CD4-positive, alpha-beta T cell treated with Interleukin-15 for 4 hours (primary cell): ENCODE results near the gene STK32B.

Experiments used
- DNase-seq: peaks from one replicate; pipeline ENCODE4 v3.0.0-alpha.2; 2020; ENCODE audit warnings: low spot score

Gene STK32B

DNA sequence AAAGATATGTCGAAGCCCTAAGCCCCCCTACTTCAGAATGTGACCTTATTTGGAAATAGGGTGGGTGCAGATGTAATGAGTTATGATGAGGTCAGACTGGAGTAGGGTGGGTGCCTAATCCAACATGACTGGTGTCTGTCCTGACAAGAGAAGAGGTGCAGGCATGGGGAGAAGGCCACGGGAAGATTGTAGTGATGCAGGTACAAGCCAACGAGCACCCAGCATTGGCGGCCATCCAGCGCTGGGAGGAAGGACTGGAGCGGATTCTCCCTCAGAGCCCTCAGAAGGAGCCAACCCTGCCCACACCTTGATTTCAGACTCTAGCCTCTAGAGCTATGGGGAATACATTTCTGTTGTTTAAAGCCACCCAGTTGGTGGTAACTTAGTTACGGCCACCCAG is 419.9 kb downstream of the STK32B start:
- DNase-seq = no peak

DNA sequence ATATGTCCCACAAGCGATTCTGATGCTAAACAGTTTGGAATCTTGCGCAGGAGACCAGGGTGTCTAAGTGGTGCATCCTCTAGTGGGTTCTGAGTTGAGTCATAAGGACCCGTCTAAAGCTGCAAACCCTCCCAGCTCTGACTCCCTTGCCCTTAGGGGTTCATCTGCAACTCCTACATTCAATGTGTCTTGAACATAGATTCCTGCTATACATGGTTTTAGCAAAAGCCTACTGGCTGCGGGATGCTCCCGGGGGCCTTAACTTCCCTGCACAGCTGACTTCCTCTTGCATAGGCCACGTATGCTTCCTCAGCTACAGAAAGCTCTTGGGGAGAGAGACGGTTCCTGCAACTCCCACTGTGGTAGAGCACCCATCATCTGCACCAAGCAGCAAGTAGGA is 420.4 kb downstream of the STK32B start:
- DNase-seq = no peak

GRCh38 chr4:5472160-5472591 is 420.9 kb downstream of the STK32B start:
- DNase-seq = no peak

DNA sequence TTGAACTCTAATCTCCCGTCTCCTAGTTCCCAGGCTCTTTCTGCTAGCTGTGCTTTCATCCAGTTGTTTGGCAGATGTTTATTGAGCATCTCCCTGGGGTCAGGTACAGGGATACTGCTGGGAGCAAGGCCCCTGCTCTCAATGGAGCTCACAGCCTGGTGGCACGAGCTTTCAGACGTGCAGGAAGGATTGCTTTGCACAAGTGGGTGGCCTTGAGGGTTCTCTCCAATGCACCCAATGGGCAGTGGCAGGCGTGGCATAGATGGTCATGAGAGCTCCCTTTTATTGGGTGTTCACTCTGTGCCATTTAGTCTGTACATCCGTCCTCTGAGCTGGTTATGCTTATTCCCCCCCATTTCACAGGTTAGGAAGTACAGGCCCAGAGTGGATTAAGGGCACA is 421.8 kb downstream of the STK32B start:
- DNase-seq = no peak

DNA sequence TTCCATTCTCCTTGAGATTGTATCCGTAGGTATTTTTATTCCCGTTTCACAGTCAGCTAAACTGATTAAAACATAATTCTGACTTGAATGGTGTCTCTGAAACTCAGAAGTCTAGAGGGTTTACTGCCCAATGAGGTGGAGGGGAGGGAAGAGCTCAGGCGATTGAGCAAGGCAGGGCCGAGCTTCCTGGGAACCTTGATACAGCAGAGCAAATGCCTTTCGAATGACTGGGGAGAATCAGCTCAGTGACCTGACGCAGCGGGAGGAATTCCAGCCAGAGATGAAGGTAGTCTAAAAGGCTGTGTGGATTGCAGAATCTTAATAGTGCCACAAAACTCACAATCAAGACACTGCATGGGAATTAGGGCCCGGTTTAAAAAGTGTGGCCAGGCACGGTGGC is 423.5 kb downstream of the STK32B start:
- no peak for DNase-seq

- no peak for DNase-seq
Observed at GRCh38 chr4:5477613-5478012, 426.3 kb downstream of the STK32B start.

GRCh38 chr4:5478169-5478568 is 426.9 kb downstream of the STK32B start:
- DNase-seq = no peak

- DNase-seq = no peak
Observed at GRCh38 chr4:5478697-5479096, 427.4 kb downstream of the STK32B start.

DNA sequence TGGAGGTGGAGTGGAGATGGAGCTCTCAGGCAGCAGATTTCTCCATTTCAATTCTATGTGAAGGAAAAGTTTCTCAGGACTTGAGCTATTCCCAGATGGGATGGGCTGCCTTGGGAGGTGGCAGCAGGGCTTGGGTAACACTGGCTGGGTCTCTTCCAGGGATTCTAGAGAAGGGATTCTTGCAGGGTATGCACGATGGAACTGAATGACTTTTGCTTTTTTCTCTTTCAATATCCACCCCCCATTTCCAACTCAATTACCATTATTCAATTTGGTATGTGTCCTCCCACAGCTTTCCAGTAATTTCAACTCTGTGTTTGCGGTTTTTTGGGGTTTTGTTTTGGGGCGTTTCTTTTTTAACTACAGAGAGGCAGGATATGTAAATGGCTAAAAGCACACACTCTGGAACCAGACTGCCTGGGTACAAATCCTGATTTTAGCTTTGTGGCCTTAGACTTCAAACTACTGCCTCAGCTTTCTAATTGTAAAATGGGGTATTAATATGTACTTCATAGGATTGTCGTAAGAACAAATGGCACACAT is 428.3 kb downstream of the STK32B start:
- DNase-seq = no peak

DNA sequence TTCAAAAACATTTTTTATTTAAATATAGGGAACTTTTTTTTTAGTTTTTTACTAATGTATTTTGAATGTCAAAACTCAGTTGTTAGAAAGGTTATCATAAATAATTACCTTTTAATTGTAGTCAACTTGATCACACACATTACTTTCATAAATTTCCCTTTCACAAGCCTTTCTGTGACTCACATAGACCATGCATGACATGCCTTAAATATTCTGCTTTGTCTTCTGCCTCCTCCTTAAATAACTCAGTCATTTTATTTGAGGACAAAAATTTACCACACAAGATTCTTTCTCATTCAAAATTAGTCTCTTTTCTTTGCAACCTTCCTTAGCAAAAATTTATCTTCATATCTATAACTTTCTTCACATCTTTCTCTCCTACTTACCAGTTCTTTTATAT is 437.1 kb downstream of the STK32B start:
- DNase-seq = no peak

DNA sequence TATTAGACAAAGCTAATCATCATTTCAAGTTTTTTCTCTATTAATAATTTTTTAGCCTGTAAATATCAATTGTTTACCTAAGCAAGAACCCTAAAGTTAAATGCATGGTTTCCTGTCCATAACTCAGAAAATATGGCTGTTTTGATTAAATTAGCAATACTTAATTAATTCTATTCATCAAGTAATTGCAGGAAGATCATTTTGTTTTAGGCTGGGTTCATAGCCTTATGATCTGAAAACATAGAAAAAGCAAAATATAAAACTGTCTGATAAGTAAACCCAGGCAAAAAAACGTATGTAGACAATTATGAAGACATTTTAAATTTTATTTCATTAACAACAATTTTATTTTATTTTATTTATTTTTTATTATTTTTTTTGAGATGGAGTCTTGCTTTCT is 438.0 kb downstream of the STK32B start:
- DNase-seq = no peak

DNA sequence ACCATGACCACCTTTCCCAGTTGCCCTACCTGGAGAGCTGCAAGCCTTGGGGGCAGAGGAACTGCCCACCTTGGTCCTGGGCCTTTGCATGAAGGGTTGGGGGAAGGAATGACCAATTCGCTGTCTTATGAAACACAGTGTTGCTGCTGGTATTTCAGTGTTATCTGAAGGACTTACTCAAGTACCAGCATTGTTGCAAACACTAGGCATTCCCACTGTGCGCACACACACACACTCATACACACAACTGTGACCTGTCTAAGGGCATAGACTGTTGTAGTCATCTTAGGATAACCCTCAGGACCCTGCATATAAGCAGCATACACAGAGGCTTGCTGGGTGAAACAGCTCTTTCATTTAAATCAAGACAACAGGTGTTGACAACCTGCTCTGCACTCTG is 446.2 kb downstream of the STK32B start:
- DNase-seq = no peak

GRCh38 chr4:5500165-5500564 is 448.9 kb downstream of the STK32B start:
- no peak for DNase-seq

DNA sequence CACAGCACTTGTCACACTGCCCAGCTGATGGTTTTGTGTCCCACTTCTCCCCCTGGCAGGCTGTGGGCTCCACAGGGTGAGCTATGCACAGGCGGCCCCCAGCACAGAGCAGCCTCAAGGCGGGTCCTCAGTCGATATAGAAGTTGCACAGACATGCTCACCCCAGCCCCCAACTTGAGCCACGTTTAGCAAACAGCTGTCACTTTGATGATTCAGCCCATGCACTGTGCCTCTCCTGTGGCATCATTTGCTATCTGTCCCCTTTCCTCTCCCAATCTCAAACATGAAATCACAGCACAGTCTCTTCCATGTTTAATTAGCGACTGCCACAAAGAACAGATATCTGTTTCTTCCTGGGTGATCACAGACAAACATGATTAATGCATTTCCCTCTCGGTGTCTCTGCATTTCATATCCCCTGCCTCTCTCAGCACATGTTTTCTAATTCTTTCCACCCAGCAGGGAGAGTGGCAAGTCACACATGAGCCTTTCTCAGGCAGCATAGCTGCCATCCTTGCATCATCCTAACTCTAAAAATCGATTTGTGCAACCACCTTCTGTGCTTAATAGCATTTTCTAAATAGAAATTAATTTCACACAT is 452.2 kb downstream of the STK32B start:
- no peak for DNase-seq

GRCh38 chr4:5504486-5504885 is 453.2 kb downstream of the STK32B start:
- no peak for DNase-seq

DNA sequence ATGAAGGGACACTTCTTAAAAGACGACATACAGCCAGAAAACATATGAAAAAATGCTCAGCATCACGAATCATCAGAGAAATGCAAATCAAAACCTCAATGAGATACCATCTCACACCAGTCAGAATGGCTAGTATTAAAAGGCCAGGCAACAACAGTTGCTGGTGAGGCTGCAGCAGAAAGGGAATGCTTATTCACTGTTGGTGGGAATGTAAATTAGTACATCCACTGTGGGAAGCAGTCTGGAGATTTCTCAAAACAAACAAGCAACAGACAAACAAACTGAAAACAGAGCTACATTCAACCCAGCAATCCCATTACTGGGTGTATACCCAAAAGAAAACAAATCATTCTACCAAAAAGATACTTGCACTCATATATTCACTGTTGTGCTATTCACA is 459.2 kb downstream of the STK32B start:
- DNase-seq = no peak

- DNase-seq = no peak
Observed at GRCh38 chr4:5511791-5512190, 460.5 kb downstream of the STK32B start.

GRCh38 chr4:5515646-5516045 is 464.4 kb downstream of the STK32B start:
- no peak for DNase-seq

DNA sequence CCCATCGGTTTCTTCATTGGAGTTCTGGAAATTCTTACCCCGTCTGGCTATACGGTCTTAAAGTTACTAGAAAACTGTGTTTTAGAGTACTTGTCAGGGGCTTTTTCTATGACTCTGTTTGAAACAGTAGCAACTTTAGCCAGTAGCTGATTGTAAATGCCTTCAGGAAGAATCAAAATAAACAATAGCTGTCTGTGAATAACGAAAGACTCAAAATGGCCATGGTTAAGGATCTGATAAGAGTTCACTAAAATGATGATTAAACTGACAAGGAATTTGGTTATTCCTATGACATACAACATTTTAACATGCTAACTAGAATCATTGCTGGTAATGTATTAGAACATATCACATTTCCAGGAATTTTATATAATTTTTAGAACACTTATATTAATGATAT is 466.1 kb downstream of the STK32B start:
- no peak for DNase-seq

- DNase-seq = no peak
Observed at GRCh38 chr4:5524446-5525299, 473.4 kb downstream of the STK32B start.

DNA sequence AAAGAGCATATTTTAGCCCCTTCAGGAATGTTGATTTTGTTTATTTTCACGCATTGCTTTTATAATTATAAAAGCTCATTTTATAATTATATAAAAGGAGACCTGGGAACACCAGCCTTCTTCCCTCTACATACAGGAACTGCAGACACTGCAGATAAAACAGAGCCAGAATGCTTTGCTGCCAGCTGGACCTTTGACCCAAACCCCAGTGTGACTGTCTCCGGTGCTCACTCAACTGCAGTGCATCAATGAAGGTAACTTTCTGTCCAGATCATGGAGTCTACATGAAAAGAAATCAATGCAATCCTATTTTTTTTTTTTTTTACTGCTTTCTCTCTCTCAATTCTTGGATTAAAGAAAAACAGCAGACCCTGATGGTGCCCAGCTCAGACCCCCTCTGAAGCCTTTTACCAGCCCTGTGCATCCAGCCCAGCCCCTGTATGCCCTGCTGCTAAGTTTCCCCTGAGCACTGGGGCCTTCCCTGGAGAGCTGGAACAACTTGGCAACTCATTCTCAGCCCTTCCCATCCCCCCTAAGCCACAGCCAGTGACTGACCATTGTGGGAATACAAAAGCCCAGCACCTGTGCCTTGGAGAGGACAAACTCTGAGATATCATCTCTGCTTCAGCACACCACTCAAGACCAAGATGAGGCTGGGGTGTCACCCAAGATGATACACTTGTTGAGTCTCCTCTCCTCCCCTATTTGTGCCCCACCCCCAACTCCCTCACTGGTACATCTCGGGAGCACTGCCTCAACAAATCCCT is 475.0 kb downstream of the STK32B start:
- no peak for DNase-seq

DNA sequence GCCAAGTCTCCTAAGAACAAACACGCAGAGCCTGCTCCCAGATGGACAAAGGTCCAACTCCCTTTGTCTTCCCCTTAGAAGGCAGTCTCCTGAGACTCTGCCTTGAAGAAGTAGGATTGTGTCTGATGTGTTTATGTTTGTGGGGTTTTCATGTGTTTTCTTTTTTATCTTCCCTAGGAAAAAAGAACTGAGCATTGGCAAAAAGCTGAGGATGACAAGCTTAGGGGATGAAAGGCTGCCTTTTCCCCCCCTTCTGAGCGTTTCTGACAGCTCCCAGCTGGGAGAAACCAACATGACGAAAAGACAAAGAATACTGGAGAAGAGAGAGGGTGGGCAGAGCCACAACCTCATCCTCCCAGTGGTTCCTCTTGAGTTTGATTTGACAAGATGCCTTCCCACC is 475.9 kb downstream of the STK32B start:
- no peak for DNase-seq

- DNase-seq = no peak
Observed at GRCh38 chr4:5528031-5528436, 476.8 kb downstream of the STK32B start.
